GM19025 (cell line): ENCODE measurements around the gene IER5L.

Experiments
- ATAC-seq: cut with Tn5 transposase; IDR thresholded peaks from one replicate; pipeline ENCODE4 v1.9.1; 2021; ENCODE audit warnings: mild to moderate bottlenecking, low read depth, moderate library complexity; ENCODE audit not compliant: unreplicated experiment

The IER5L gene

GRCh38 chr9:129177791-129178567 is at the start of gene IER5L:
TSS of gene IER5L (minus strand) at chr9:129178261. CDS start at chr9:129178052, 209 bp downstream.
- ATAC-seq, result peak; percentile 78

GRCh38 chr9:129227843-129228189 is 49.8 kb upstream of the IER5L start:
- ATAC-seq, result no peak

- ATAC-seq, result no peak
Observed at GRCh38 chr9:129225815-129226214, 47.8 kb upstream of the IER5L start.

- ATAC-seq, result no peak
Observed at GRCh38 chr9:129225490-129225778, 47.4 kb upstream of the IER5L start.

GRCh38 chr9:129224618-129225489 is 46.8 kb upstream of the IER5L start:
- no peak for ATAC-seq

- no peak for ATAC-seq
Observed at GRCh38 chr9:129223551-129224208, 45.6 kb upstream of the IER5L start.

GRCh38 chr9:129222819-129223218 is 44.8 kb upstream of the IER5L start:
- ATAC-seq, result no peak

- no peak for ATAC-seq
Observed at GRCh38 chr9:129221979-129222635, 44.0 kb upstream of the IER5L start.

- no peak for ATAC-seq
Observed at GRCh38 chr9:129221233-129221632, 43.2 kb upstream of the IER5L start.

GRCh38 chr9:129220771-129221170 is 42.7 kb upstream of the IER5L start:
- no peak for ATAC-seq

GRCh38 chr9:129218918-129219317 is 40.9 kb upstream of the IER5L start:
- no peak for ATAC-seq

GRCh38 chr9:129218272-129218625 is 40.2 kb upstream of the IER5L start:
- no peak for ATAC-seq

- no peak for ATAC-seq
Observed at GRCh38 chr9:129213551-129213950, 35.5 kb upstream of the IER5L start.

GRCh38 chr9:129211686-129212085 is 33.6 kb upstream of the IER5L start:
- no peak for ATAC-seq

GRCh38 chr9:129210125-129210524 is 32.1 kb upstream of the IER5L start:
- no peak for ATAC-seq

- no peak for ATAC-seq
Observed at GRCh38 chr9:129209580-129209979, 31.5 kb upstream of the IER5L start.

GRCh38 chr9:129209109-129209508 is 31.0 kb upstream of the IER5L start:
- no peak for ATAC-seq

- ATAC-seq, result no peak
Observed at GRCh38 chr9:129208207-129209032, 30.4 kb upstream of the IER5L start.

- ATAC-seq, result no peak
Observed at GRCh38 chr9:129206905-129207304, 28.8 kb upstream of the IER5L start.

- no peak for ATAC-seq
Observed at GRCh38 chr9:129206401-129206800, 28.3 kb upstream of the IER5L start.
